Ascending aorta (tissue), 2 donors: ENCODE measurements around the gene POLR1A. TPM values are rescaled to one million over a fixed set of nuclear protein-coding genes. Genes with fewer than 3 reads are reported as not detected.

Source experiments
- DNase-seq, 2 donors: peaks; one replicate each; pipeline ENCODE4 v3.0.0-alpha.2; 2019; ENCODE audit warnings: low spot score in 2 of 2
- H3K27ac ChIP-seq, 2 donors: fragments of 200-600 bp; sonication (generic); one replicate each; pipeline ENCODE4 v1.5.1; 2016 to 2017; ENCODE audit warnings: mild to moderate bottlenecking in 1 of 2
- H3K27me3 ChIP-seq: fragments of 200-600 bp; sonication (generic); one replicate; pipeline ENCODE4 v1.5.1; 2017
- H3K36me3 ChIP-seq, 2 donors: fragments of 200-600 bp; sonication (generic); one replicate each; pipeline ENCODE4 v1.5.1; 2016
- H3K4me1 ChIP-seq, 2 donors: fragments of 200-600 bp; sonication (generic); one replicate each; pipeline ENCODE4 v1.5.1; 2016 to 2017; ENCODE audit warnings: mild to moderate bottlenecking in 1 of 2
- H3K4me3 ChIP-seq, 2 donors: fragments of 200-600 bp; sonication (generic); one replicate each; pipeline ENCODE4 v1.5.1; 2016 to 2017; ENCODE audit warnings: mild to moderate bottlenecking in 1 of 2
- H3K9me3 ChIP-seq, 2 donors: fragments of 200-600 bp; sonication (generic); one replicate each; pipeline ENCODE4 v1.5.1; 2016
- CTCF ChIP-seq, 3 experiments: fragments of 200-600 bp in 2 of 3; fragments of 450-650 bp in 1 of 3; sonication (generic) in 2 of 3; IDR thresholded peaks; one replicate each; pipeline ENCODE4 v1.5.1; 2016 to 2019; ENCODE audit warnings: antibody characterized with exemption in 3 of 3, mild to moderate bottlenecking in 1 of 3, moderate library complexity in 1 of 3
- intact Hi-C: fragments of 100-400 bp; cut with DNase I; formaldehyde crosslinking; loops from one replicate; pipeline ENCODE4 v1.15.1; 2023
- total RNA-seq: library from RNA; depleted of rRNA; stranded (reverse); fragments of >200 nt; gene quantifications from one replicate; pipeline ENCODE4 v1.1.0, GENCODE V29; 2016

POLR1A gene
- total RNA-seq, 1 donor from 2014 or later = 8.0 TPM

DNA sequence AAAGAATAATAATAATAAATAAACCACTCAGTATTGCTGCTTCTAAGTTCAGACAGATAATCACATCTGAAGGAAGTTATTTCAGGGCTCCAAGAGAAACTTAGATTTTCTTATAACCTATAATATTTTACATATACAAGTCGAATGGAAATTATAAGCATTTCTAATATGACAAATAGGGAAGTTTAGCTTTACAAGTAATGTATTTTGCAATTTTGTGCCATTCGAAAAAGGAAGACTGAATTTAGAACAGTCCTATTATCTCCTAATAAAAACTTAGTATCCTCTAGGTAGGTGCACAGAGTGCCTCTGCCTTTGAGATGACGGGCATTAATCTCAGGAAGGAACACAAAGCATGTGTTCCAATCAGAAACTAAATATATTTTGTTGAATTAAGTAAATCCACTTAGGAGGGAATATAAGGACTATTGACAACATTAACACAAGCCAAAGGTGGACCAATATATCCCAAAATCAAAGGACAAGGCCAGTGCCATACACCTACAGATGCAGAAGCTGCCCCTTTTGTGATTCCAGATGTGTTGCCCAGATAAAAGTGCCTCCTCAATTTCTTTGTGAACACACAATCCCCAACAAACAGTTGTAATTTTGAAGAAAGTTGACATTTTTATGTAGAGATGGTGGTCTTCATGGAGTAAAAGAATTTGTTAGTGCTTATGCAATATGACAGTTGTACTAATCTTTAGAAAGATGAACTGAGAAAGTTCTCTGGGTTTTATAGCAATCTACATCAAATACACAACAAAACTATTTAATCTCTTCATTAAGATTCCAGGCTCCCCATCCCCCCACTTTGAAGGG, 37.0 kb upstream of the POLR1A start:
- Histone ChIP-seq H3K4me1 (no peaks in the 10 kb centered on the region), H3K9me3 (no peaks in the 10 kb centered on the region), H3K36me3 (peaks cover 82 to 94% of the 10 kb centered on the region in 2 donors), H3K4me3 (no peak overlapping the region), H3K27me3 (no peaks in the 10 kb centered on the region), H3K27ac (no peak overlapping the region)
- no peak for DNase-seq
- intact Hi-C loops = no loop called here
- no peak for TF ChIP-seq CTCF (IDR thresholded peaks at IDR 0.05)

- no peak for TF ChIP-seq CTCF (IDR thresholded peaks at IDR 0.05)
- no peaks in the 10 kb centered on the region for H3K27me3 ChIP-seq
- H3K4me1 ChIP-seq = no peaks in the 10 kb centered on the region
- intact Hi-C loops = no loop called here
- no peak for DNase-seq
- H3K27ac ChIP-seq = no peak overlapping the region
- H3K4me3 ChIP-seq = no peak overlapping the region
- no peaks in the 10 kb centered on the region for H3K9me3 ChIP-seq
- H3K36me3 ChIP-seq = peaks cover 83 to 93% of the 10 kb centered on the region in 2 donors
These were observed 35.3 kb upstream of the POLR1A start for GRCh38 chr2:86140969-86141392.

DNA sequence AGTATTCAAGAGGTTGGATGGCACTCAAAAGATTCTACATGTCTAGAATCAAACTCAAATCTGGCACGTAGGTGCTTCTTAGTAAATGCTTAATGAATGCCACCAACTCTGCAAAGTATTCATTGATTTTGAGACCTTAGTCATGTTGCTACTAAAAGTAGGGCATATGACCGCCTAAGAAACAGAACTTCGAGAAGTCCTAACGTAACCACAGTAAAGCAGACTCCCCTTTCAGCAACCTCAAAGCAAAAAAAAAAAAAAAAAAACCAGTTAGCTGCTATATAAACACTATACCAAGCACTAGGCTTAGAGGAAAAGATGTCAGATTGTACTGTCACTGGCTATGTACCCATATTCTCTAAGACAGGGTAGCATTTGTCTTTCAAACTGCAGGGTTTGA, 34.3 kb upstream of the POLR1A start:
- H3K27ac ChIP-seq = no peak overlapping the region
- H3K36me3 ChIP-seq = peaks cover 83 to 94% of the 10 kb centered on the region in 2 donors
- H3K4me1 ChIP-seq = no peaks in the 10 kb centered on the region
- H3K4me3 ChIP-seq = no peak overlapping the region
- no peaks in the 10 kb centered on the region for H3K27me3 ChIP-seq
- intact Hi-C loops = no loop called here
- DNase-seq = no peak
- no peaks in the 10 kb centered on the region for H3K9me3 ChIP-seq
- no peak for TF ChIP-seq CTCF (IDR thresholded peaks at IDR 0.05)

DNA sequence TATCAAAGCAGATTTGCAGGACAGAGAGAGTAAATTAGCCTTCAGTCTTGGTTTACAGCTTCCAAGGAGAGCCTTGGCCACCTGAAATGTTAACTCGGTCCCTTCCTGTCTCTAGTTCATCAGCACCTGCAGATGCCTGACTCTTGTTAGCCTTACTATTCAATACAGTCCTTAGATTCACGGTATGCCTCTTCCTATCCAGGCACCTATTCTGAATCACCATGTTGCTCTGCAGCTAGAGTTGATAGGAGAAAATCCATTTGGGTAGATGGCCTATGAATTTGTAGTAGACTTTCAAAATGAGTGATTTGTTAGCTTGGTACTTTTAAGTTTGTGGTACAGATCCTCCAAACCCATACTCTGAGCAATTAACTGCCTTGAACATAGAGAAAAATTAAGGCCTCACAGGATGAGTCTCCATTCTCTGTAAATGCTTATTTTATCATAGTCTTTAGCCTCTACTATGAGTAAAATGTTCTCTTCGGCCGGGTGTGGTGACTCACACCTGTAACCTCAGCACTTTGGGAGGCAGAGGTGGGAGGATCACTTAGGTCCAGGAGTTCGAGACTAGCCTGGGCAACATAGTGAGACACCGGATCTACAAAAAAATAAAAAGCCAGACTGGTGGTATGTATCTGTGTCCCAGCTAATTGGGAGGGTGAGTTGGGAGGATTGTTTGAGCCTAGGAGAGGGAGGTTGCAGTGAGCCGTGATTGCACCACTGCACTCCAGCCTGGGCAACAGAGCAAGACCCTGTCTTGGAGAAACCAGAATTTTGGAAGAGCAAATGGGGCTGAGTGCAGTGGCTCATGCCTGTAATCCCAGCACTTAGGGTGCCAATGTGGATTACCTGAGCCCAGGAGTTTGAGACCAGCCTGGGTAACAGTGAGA, 33.3 kb upstream of the POLR1A start:
- no peak overlapping the region for H3K27ac ChIP-seq
- no peak for DNase-seq
- H3K27me3 ChIP-seq = no peaks in the 10 kb centered on the region
- H3K36me3 ChIP-seq = peaks cover 83 to 94% of the 10 kb centered on the region in 2 donors
- intact Hi-C loops = no loop called here
- no peak for TF ChIP-seq CTCF (IDR thresholded peaks at IDR 0.05)
- no peaks in the 10 kb centered on the region for H3K9me3 ChIP-seq
- H3K4me3 ChIP-seq = no peak overlapping the region
- H3K4me1 ChIP-seq = no peaks in the 10 kb centered on the region

DNA sequence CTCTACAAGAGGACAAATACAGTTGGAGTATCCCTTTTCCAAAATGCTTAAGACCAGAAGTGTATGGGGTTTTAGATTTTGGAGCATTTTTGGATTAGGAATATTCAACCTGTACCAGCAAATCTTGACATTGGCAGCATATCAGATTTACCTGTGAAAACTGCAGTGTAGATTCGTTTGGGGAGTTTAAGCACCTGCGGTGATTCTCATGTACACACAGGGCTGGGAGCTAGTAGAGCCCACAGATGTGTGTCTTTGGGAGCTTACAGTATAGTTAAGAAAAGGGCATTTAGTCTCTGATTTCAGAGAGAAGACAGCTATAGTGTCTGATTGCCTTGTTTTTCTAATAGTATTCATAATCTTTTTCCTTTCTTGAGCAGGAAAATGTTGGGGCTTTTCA, 30.5 kb upstream of the POLR1A start:
- DNase-seq = no peak
- Histone ChIP-seq H3K27me3 (no peaks in the 10 kb centered on the region), H3K9me3 (no peaks in the 10 kb centered on the region), H3K36me3 (peaks cover 87 to 95% of the 10 kb centered on the region in 2 donors), H3K4me3 (no peak overlapping the region), H3K27ac (no peak overlapping the region), H3K4me1 (no peaks in the 10 kb centered on the region)
- intact Hi-C loops = no loop called here
- TF ChIP-seq CTCF (IDR thresholded peaks at IDR 0.05) = no peak
